DOHH2 (cell line): ENCODE measurements around the gene YTHDC1.

Source experiments
- CTCF ChIP-seq: fragments of 200-600 bp; sonication (generic); IDR thresholded peaks from one replicate; pipeline ENCODE4 v1.5.1; 2014; ENCODE audit warnings: antibody characterized with exemption, mild to moderate bottlenecking, low read depth, low read length; ENCODE audit not compliant: poor library complexity, severe bottlenecking
- EZH2phosphoT487 ChIP-seq: fragments of 200-600 bp; sonication (generic); IDR thresholded peaks from 2 replicates; pipeline ENCODE4 v1.6.1; 2017; ENCODE audit warnings: borderline replicate concordance, mild to moderate bottlenecking, antibody characterized with exemption, low read length, moderate library complexity, mixed read lengths

- no peak for TF ChIP-seq CTCF
- no peak for TF ChIP-seq EZH2phosphoT487
Observed at GRCh38 chr4:68349649-68350360, at the start of gene YTHDC1.
